Fibroblast of mammary gland (primary cell): ENCODE data around the gene HERC4.
A peak's percentile ranks its signal among the peaks of the same experiment; 100 is the strongest.

Source experiments
- DNase-seq: peaks from one replicate; pipeline ENCODE4 v3.0.0-alpha.2; 2010; ENCODE audit warnings: low read depth
- H3K4me3 ChIP-seq: 2 replicates; pipeline ENCODE4 v1.5.1; 2011; ENCODE audit warnings: low read depth, mild to moderate bottlenecking, low read length, moderate library complexity; ENCODE audit not compliant: control insufficient read depth
- CTCF ChIP-seq: conservative IDR thresholded peaks from 2 replicates; pipeline ENCODE4 v1.5.1; 2011; ENCODE audit warnings: low read depth, low read length, inconsistent platforms; ENCODE audit not compliant: control insufficient read depth, insufficient read depth

Gene HERC4

DNA sequence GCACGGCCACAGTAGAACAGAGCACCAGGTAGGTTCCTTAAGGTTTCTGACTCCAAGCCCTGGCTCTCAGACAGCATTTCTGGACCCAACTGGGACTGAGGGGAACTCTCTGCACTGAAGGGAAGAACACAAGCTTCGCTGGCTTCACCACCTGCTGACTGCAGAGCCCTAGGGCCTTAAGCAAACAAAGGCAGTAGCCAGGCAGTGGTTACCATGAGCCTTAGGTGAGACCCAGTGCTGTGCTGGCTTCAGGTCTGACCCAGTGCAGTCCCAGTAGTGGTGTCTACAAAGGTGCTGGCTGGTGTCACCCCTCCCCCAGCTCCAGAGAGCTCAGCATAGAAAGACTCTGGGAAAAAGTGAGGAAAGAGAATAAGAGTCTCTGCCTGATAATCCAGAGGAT is 131.2 kb downstream of the HERC4 start:
- no peak overlapping the region for H3K4me3 ChIP-seq
- DNase-seq, result no peak
- no peak for TF ChIP-seq CTCF

DNA sequence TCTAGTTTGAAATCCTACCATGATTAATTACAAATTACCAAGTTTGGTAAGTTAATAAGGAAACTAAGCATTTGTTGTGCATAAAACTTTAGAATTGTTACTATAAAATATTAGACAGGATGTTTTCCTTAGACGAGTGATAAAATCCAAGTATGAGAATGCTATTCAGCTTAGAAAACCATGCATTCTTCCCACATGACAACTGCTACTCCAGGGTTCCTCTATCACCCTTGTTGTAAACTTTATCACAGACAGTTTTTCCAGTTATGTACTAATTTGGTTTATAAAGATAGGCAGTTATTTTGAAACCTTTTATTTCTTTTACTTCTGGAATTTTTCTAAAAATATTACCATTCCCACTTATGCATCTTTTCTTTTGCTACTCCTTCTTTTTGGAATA is 138.7 kb downstream of the HERC4 start:
- no peak for DNase-seq
- TF ChIP-seq CTCF, result no peak
- H3K4me3 ChIP-seq, result no peak overlapping the region

GRCh38 chr10:67935223-67935622 is 139.9 kb downstream of the HERC4 start:
- no peak overlapping the region for H3K4me3 ChIP-seq
- TF ChIP-seq CTCF, result no peak
- no peak for DNase-seq

GRCh38 chr10:67934336-67934735 is 140.7 kb downstream of the HERC4 start:
- TF ChIP-seq CTCF, result no peak
- no peak for DNase-seq
- H3K4me3 ChIP-seq, result no peak overlapping the region

GRCh38 chr10:67933199-67933598 is 141.9 kb downstream of the HERC4 start:
- no peak overlapping the region for H3K4me3 ChIP-seq
- no peak for TF ChIP-seq CTCF
- DNase-seq, result no peak

GRCh38 chr10:67926951-67927350 is 148.1 kb downstream of the HERC4 start:
- DNase-seq, result no peak
- TF ChIP-seq CTCF, result no peak
- no peak overlapping the region for H3K4me3 ChIP-seq

GRCh38 chr10:67925449-67926005 is 149.6 kb downstream of the HERC4 start:
- peak; percentile 76 for DNase-seq
- no peak for TF ChIP-seq CTCF
- no peak overlapping the region for H3K4me3 ChIP-seq
